ENCODE data around the gene QKI.

Gene QKI

DNA sequence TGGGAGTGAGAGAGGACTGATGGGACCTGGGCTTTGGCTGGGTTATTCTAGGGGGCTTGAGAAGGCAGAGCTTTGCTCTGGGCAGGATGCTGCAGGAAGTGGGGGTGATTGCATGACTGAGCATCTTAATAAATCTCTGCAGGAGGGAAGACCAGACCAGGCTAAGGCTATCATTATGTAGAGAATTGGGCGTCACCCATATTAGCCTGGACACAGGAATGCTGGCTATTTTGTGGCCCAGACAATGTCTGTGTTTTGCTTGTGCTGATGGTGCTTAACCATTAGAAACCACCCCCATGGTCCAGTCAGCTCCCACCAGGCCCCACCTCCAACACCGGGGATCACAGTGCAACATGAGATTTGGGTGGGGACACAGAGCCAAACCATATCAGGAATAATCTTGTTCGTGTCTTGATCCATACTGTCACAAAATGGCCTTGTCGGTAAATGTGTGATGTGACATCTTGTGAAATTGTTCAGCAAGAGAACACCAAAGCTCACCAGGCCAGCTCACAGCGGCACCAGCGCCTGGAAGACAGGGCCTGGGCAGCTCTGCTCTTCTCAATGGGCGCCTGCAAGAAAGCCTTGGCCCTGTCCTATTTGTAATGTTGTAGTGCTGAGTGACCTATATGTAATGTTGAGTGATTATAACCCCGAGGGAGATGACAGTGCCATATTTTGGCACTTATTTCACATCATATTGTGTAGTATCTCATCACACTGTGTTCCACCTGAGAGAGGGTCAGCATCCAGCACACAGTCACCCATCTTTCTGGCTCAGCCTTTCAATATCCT is 211.8 kb downstream of the QKI start:
- no peak for DNase-seq

DNA sequence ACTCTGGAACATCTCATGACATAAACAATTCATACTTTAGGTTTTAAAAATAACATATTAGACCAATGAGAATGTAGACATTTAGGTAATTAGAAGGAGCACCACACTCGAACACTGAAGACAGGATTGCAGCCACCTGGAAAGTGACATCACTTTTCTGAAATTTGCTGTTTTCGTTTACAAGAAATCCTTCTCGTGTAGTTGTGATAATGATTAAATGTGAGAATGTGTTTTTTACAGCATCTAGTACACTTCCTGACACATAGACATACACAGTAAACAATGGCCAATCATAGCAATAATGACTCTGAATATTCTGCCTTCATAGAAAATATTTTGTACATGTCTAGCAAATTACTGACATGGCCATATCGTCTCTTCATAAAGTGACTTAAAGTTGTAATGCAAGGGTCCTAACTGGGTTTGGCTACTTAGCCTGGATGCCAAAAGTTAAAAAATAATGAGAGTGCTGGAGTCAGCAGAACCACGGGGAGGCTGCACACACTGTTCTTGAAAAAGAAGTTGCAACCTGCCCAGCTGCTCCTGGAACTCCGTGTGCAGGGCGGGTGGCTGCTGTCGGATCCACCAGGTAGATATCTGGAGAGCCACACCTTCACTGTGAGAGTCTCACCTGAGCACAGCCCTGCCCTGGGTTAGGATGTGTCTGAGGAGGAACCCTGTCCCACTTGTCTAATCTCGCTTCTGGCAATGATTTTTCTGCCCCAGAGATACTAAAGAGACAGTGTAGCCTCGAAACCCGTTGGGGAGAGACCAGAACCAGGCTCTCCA is 212.9 kb downstream of the QKI start:
- DNase-seq, result no peak
